ENCODE results near the gene ACIN1.

The ACIN1 gene

GRCh38 chr14:23057757-23058653 lies 36.9 kb downstream of the ACIN1 start:
- DNase-seq (ENCODE audit: low read depth): peak; percentile 72

- DNase-seq (ENCODE audit: low read depth): peak; percentile 49
Measured at GRCh38 chr14:23056956-23057756, 37.8 kb downstream of the ACIN1 start, which contains the start of gene CDH24. TSS of gene CDH24 (minus strand) at chr14:23057520. CDS start at chr14:23055733, 1,787 bp downstream.

GRCh38 chr14:23056145-23056955 lies 38.6 kb downstream of the ACIN1 start:
- peak; percentile 45 for DNase-seq (ENCODE audit: low read depth)

- no peak for DNase-seq (ENCODE audit: low read depth)
Measured at GRCh38 chr14:23055621-23056144, 39.3 kb downstream of the ACIN1 start.

GRCh38 chr14:23055147-23055550 lies 39.8 kb downstream of the ACIN1 start:
- DNase-seq (ENCODE audit: low read depth): no peak

- peak; percentile 13 for DNase-seq (ENCODE audit: low read depth)
Measured at GRCh38 chr14:23054000-23054811, 40.7 kb downstream of the ACIN1 start.

GRCh38 chr14:23053426-23053825 lies 41.5 kb downstream of the ACIN1 start:
- no peak for DNase-seq (ENCODE audit: low read depth)

GRCh38 chr14:23052671-23053070 lies 42.3 kb downstream of the ACIN1 start:
- DNase-seq (ENCODE audit: low read depth): no peak

GRCh38 chr14:23052182-23052623 lies 42.7 kb downstream of the ACIN1 start:
- no peak for DNase-seq (ENCODE audit: low read depth)

GRCh38 chr14:23051141-23052057 lies 43.5 kb downstream of the ACIN1 start:
- no peak for DNase-seq (ENCODE audit: low read depth)

- DNase-seq (ENCODE audit: low read depth): no peak
Measured at GRCh38 chr14:23049011-23049410, 45.9 kb downstream of the ACIN1 start.

GRCh38 chr14:23047751-23048693 lies 46.9 kb downstream of the ACIN1 start:
- DNase-seq (ENCODE audit: low read depth): no peak

GRCh38 chr14:23047034-23047634 lies 47.8 kb downstream of the ACIN1 start:
- no peak for DNase-seq (ENCODE audit: low read depth)

GRCh38 chr14:23045419-23046357 lies 49.2 kb downstream of the ACIN1 start:
- DNase-seq (ENCODE audit: low read depth): no peak

- DNase-seq (ENCODE audit: low read depth): no peak
Measured at GRCh38 chr14:23044840-23045239, 50.1 kb downstream of the ACIN1 start.

- no peak for DNase-seq (ENCODE audit: low read depth)
Measured at GRCh38 chr14:23043754-23044153, 51.2 kb downstream of the ACIN1 start.

- no peak for DNase-seq (ENCODE audit: low read depth)
Measured at GRCh38 chr14:23043145-23043544, 51.8 kb downstream of the ACIN1 start.
